ENCODE results near the gene CACNA1C.

GRCh38 chr12:2035431-2036055 is 17.2 kb upstream of the CACNA1C start:
- TF ChIP-seq CTCF (conservative IDR thresholded peaks at IDR 0.05; ENCODE audit: low read depth, low read length) (no peak), MAFK (IDR thresholded peaks at IDR 0.05; ENCODE audit: low read depth, low read length) (no peak), FOS (IDR thresholded peaks at IDR 0.05; ENCODE audit: low read depth, low read length) (no peak), MXI1 (IDR thresholded peaks at IDR 0.05; ENCODE audit: borderline replicate concordance, low read depth, low read length) (no peak), POLR2A (IDR thresholded peaks at IDR 0.05; ENCODE audit: low read depth, low read length) (no peak), RCOR1 (IDR thresholded peaks at IDR 0.05; ENCODE audit: insufficient replicate concordance, low read length) (no peak), SMC3 (IDR thresholded peaks at IDR 0.05; ENCODE audit: low read depth, low read length) (no peak), RAD21 (IDR thresholded peaks at IDR 0.05; ENCODE audit: low read length) (no peak)

Measured in IMR-90 (cell line).